ENCODE data around the gene C1RL. TPM values are rescaled to one million over a fixed set of nuclear protein-coding genes. Genes with fewer than 3 reads are reported as not detected.

C1RL gene
- polyA plus RNA-seq, 1 experiment: 45.3 TPM

- TF ChIP-seq CTCF (IDR thresholded peaks at IDR 0.05; ENCODE audit: low read depth, low read length): no peak
- Histone ChIP-seq H3K27ac (ENCODE audit: low read depth, low read length) (no peak overlapping the region), H3K27me3 (ENCODE audit: control insufficient read depth, insufficient read depth, low read length) (no peaks in the 10 kb centered on the region), H3K9me3 (ENCODE audit: control insufficient read depth, insufficient read depth, low read length) (no peaks in the 10 kb centered on the region; the same call in 1 of the 2 replicates), H3K4me3 (ENCODE audit: low read depth, low read length) (no peak overlapping the region)
- POLR2A ChIA-PET: no interaction called here
- CTCF ChIA-PET: no interaction called here
- DNase-seq (ENCODE audit: low read depth, low spot score): no peak
Measured at GRCh38 chr12:7065073-7065623, 43.9 kb downstream of the C1RL start.

- H3K4me3 ChIP-seq (ENCODE audit: low read depth, low read length): no peak overlapping the region
- H3K9me3 ChIP-seq (ENCODE audit: control insufficient read depth, insufficient read depth, low read length): no peaks in the 10 kb centered on the region; the same call in 1 of the 2 replicates
- DNase-seq (ENCODE audit: low read depth, low spot score): no peak
- TF ChIP-seq CTCF (IDR thresholded peaks at IDR 0.05; ENCODE audit: low read depth, low read length): no peak
- CTCF ChIA-PET: no interaction called here
- POLR2A ChIA-PET: no interaction called here
- no peaks in the 10 kb centered on the region for H3K27me3 ChIP-seq (ENCODE audit: control insufficient read depth, insufficient read depth, low read length)
- H3K27ac ChIP-seq (ENCODE audit: low read depth, low read length): no peak overlapping the region
Measured at GRCh38 chr12:7064516-7064915, 44.5 kb downstream of the C1RL start.

GRCh38 chr12:7061596-7061995, 47.4 kb downstream of the C1RL start:
- peak overlapping the region; percentile 69 for H3K4me3 ChIP-seq (ENCODE audit: low read depth, low read length)
- POLR2A ChIA-PET: interaction anchor here (0.6 to 1.7 kb wide), 3 partner anchors 15 to 47 kb away, joined by 7 to 11 read pairs (median 11); no protein-coding TSS in a partner anchor
- CTCF ChIA-PET: interaction anchor here (1.2 to 5.0 kb wide), 12 partner anchors 8 to 83 kb away, joined by 3 to 33 read pairs (median 8); partner anchors contain the start of genes C1R and C1RL
- DNase-seq (ENCODE audit: low read depth, low spot score): no peak
- no peak for TF ChIP-seq CTCF (IDR thresholded peaks at IDR 0.05; ENCODE audit: low read depth, low read length)
- no peaks in the 10 kb centered on the region for H3K9me3 ChIP-seq (ENCODE audit: control insufficient read depth, insufficient read depth, low read length)
- H3K27me3 ChIP-seq (ENCODE audit: control insufficient read depth, insufficient read depth, low read length): no peaks in the 10 kb centered on the region
- H3K27ac ChIP-seq (ENCODE audit: low read depth, low read length): peak overlapping the region; percentile 94

- Histone ChIP-seq H3K27me3 (ENCODE audit: control insufficient read depth, insufficient read depth, low read length) (no peaks in the 10 kb centered on the region), H3K9me3 (ENCODE audit: control insufficient read depth, insufficient read depth, low read length) (no peaks in the 10 kb centered on the region), H3K4me3 (ENCODE audit: low read depth, low read length) (peak overlapping the region; percentile 69), H3K27ac (ENCODE audit: low read depth, low read length) (peak overlapping the region; percentile 94)
- ChIA-PET CTCF (interaction anchor here (0.9 to 5.0 kb wide), 15 partner anchors 8 to 83 kb away, joined by 3 to 33 read pairs (median 6); partner anchors contain the start of genes C1R, C1RL and LPCAT3), POLR2A (interaction anchor here (0.8 to 1.7 kb wide), 5 partner anchors 15 to 170 kb away, joined by 3 to 11 read pairs (median 5); partner anchors contain the start of gene LPCAT3)
- no peak for DNase-seq (ENCODE audit: low read depth, low spot score)
- TF ChIP-seq CTCF (IDR thresholded peaks at IDR 0.05; ENCODE audit: low read depth, low read length): 0 out of 2 replicates have a peak, but pooled peaks have one; percentile 0
Measured at GRCh38 chr12:7061138-7061537, 47.9 kb downstream of the C1RL start.

- ChIA-PET CTCF (interaction anchor here (0.6 to 5.0 kb wide), 18 partner anchors 8 to 400 kb away, joined by 3 to 33 read pairs (median 6); partner anchors contain the start of genes C1R, C1RL and LPCAT3), POLR2A (interaction anchor here (0.5 to 1.7 kb wide), 7 partner anchors 16 to 169 kb away, joined by 3 to 11 read pairs (median 5); partner anchors contain the start of gene LPCAT3)
- peak; percentile 97 for DNase-seq (ENCODE audit: low read depth, low spot score)
- Histone ChIP-seq H3K9me3 (ENCODE audit: control insufficient read depth, insufficient read depth, low read length) (no peaks in the 10 kb centered on the region), H3K27me3 (ENCODE audit: control insufficient read depth, insufficient read depth, low read length) (peaks cover 3% of the 10 kb centered on the region), H3K4me3 (ENCODE audit: low read depth, low read length) (peak within 1 kb of the TSS; percentile 69), H3K27ac (ENCODE audit: low read depth, low read length) (peak within 1 kb of the TSS; percentile 94)
- peak; percentile 92 for TF ChIP-seq CTCF (IDR thresholded peaks at IDR 0.05; ENCODE audit: low read depth, low read length)
Measured at GRCh38 chr12:7060353-7060954, 48.6 kb downstream of the C1RL start, which contains the start of gene C1S. Gene C1S (plus strand): TSS chr12:7060718. CDS start chr12:7061913, 1,195 bp downstream.
